ENCODE data around the gene TUBA8.
"Not testable (repeated sequence)": the region's sequence is repeated elsewhere in the genome, so short reads cannot be mapped to it uniquely, and the experiment has no call there.

Gene TUBA8

DNA sequence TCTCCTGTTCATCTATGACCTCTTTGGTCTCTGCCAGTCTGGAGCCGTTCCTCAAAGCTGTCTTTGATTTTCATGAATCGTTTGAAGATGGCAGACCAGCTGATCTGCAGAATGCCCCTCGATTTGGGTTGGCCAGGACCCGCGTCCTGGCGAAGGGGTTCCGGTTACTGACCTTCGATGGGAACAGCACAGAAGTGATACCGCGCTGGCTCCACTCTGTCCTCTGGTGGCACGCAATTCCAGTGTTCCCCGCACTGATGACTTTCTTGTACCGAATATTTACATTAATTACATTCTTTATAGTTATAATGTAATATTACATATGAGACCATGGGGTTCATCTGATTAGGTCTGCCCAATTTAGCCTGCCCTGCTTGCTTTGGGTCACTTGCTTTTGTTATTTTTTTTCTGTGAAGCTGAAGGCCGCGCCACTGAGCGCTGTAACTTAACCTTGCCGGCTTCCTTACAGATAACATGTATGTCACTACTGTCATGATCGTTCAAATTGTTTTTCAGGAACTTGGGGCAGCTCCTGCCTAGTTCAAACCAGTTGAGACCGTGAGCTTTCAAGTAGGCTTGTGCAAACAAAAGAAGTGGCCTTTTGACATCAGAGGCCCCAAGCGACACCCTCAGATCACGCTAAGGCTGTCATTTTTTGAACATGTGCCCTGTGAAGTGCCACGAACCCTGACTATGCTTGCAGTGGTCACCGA is 35.2 kb downstream of the TUBA8 start:
- H3K9me3 ChIP-seq (ENCODE audit: insufficient read depth, low read depth, low read length), result no peaks in the 10 kb centered on the region
- no peaks in the 10 kb centered on the region; the same call in 1 of the 2 replicates for H3K4me1 ChIP-seq (ENCODE audit: insufficient read depth, low read length)
- peaks cover 15% of the 10 kb centered on the region; the same call in 1 of the 2 replicates for H3K27me3 ChIP-seq (ENCODE audit: insufficient read depth, low read length)
- no peak overlapping the region for H3K9ac ChIP-seq (ENCODE audit: low read depth, low read length)
- no peaks in the 10 kb centered on the region for H3K36me3 ChIP-seq (ENCODE audit: insufficient read depth, low read depth, low read length)
- no peak overlapping the region for H3K4me3 ChIP-seq (ENCODE audit: low read length)
- H3K27ac ChIP-seq (ENCODE audit: low read length), result no peak overlapping the region

DNA sequence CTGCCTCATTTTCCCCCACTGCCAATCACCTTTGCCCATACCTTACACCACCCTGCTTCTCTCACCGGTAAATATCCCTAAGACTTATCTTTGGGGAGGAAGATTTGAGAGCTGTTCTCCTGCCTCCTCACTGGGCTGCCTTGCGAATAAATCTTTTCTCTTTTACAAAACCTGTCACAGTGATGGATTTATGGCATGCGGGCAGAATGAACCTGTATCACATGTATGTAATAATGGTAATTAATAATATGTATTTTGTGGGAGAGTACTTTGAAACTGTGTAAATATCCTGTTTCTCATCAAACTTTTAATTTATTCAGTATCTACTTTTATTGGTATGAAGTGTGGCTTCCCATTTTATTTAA is 35.8 kb downstream of the TUBA8 start:
- Histone ChIP-seq H3K4me3 (ENCODE audit: low read length) (no peak overlapping the region), H3K27me3 (ENCODE audit: insufficient read depth, low read length) (peaks cover 19% of the 10 kb centered on the region; the same call in 1 of the 2 replicates), H3K9ac (ENCODE audit: low read depth, low read length) (no peak overlapping the region), H3K4me1 (ENCODE audit: insufficient read depth, low read length) (no peaks in the 10 kb centered on the region; the same call in 1 of the 2 replicates), H3K9me3 (ENCODE audit: insufficient read depth, low read depth, low read length) (no peaks in the 10 kb centered on the region), H3K36me3 (ENCODE audit: insufficient read depth, low read depth, low read length) (no peaks in the 10 kb centered on the region), H3K27ac (ENCODE audit: low read length) (no peak overlapping the region)

DNA sequence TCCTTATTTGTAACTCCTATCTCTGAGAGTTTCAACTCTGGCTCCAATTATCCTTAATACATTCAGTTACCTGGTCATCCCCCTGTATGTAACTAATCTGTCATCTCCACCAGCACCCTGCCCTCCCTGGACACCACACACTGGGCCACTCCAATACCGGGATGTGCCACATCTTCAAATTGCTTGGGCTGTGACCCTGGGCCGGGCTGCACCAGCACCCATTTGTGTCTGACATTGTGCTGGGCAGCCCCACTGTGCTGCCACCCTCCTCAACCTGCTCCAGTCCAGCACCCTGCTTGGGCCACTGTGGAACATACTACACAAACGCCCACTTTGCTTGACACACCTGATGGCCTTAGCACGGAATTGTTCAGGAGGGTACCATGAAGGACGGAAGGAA is 37.2 kb downstream of the TUBA8 start:
- Histone ChIP-seq H3K4me3 (ENCODE audit: low read length) (no peak overlapping the region), H3K4me1 (ENCODE audit: insufficient read depth, low read length) (no peaks in the 10 kb centered on the region; the same call in 1 of the 2 replicates), H3K9me3 (ENCODE audit: insufficient read depth, low read depth, low read length) (no peaks in the 10 kb centered on the region), H3K27ac (ENCODE audit: low read length) (no peak overlapping the region), H3K36me3 (ENCODE audit: insufficient read depth, low read depth, low read length) (no peaks in the 10 kb centered on the region), H3K27me3 (ENCODE audit: insufficient read depth, low read length) (peaks cover 19% of the 10 kb centered on the region; the same call in 1 of the 2 replicates), H3K9ac (ENCODE audit: low read depth, low read length) (no peak overlapping the region)

DNA sequence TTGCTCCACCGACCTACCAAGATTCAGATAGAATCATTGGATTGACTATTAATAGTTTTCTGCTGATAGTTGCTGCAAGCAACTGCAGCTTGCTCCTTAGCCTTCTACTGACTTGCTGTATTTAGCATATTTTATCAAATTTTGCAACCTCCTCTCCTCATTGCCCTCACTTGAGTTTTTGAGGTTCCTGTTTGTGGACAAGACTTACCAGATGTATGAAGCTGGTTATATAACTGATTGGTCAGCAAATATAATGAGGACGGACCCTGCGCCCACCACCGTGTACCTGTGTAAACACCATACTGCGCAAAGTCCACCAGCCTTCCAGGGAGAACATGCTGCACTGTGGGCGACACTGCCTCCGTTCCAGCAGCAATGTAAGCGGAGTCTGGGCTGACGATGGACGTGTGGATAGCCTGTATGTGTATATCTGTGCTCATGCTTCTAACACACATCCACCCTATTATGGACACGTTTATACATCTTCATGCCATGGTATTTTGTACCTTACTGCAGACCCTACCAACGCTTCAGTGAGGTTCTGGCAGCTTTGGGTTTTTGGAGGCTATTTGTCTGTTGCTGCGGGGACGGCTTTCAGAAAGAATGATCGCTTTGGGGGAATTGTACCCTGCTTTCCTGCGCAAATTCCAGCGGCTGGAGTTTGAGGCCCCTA is 37.8 kb downstream of the TUBA8 start:
- no peaks in the 10 kb centered on the region for H3K9me3 ChIP-seq (ENCODE audit: insufficient read depth, low read depth, low read length)
- no peak overlapping the region for H3K27ac ChIP-seq (ENCODE audit: low read length)

DNA sequence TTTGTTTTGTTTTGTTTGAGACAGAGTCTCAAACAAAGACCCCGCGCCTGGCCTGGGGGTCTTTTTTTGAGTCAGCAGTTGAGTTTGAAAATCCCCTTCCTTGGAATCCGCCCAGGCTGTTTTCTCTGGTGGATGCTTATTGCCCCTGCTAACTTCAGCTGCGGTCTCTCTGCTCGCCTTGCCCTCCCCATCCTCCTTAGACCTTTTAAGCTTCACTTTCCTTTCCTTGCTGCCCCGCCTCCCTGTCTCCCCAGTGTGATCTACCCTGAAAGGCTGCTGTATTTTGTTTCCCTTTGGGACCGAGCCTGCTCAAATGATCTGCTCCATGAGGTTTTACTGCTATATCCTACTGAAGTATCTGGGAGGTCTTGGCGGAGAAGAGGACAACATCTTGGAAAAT is 41.9 kb downstream of the TUBA8 start:
- no peak overlapping the region for H3K27ac ChIP-seq (ENCODE audit: low read length)
- H3K4me1 ChIP-seq (ENCODE audit: insufficient read depth, low read length), result peaks cover 3% of the 10 kb centered on the region; the same call in 1 of the 2 replicates
- no peak overlapping the region for H3K9ac ChIP-seq (ENCODE audit: low read depth, low read length)
- peaks cover 19% of the 10 kb centered on the region; the same call in 1 of the 2 replicates for H3K27me3 ChIP-seq (ENCODE audit: insufficient read depth, low read length)
- H3K4me3 ChIP-seq (ENCODE audit: low read length), result no peak overlapping the region
- H3K9me3 ChIP-seq (ENCODE audit: insufficient read depth, low read depth, low read length), result no peaks in the 10 kb centered on the region
- no peaks in the 10 kb centered on the region for H3K36me3 ChIP-seq (ENCODE audit: insufficient read depth, low read depth, low read length)

More for the DNA sequence above, 37.8 kb downstream of the TUBA8 start:
- Histone ChIP-seq H3K4me1 (ENCODE audit: insufficient read depth, low read length) (no peaks in the 10 kb centered on the region; the same call in 1 of the 2 replicates), H3K4me3 (ENCODE audit: low read length) (peak overlapping the region; percentile 77; the same call in 1 of the 2 replicates), H3K9ac (ENCODE audit: low read depth, low read length) (no peak overlapping the region), H3K36me3 (ENCODE audit: insufficient read depth, low read depth, low read length) (no peaks in the 10 kb centered on the region), H3K27me3 (ENCODE audit: insufficient read depth, low read length) (peaks cover 19% of the 10 kb centered on the region; the same call in 1 of the 2 replicates)

DNA sequence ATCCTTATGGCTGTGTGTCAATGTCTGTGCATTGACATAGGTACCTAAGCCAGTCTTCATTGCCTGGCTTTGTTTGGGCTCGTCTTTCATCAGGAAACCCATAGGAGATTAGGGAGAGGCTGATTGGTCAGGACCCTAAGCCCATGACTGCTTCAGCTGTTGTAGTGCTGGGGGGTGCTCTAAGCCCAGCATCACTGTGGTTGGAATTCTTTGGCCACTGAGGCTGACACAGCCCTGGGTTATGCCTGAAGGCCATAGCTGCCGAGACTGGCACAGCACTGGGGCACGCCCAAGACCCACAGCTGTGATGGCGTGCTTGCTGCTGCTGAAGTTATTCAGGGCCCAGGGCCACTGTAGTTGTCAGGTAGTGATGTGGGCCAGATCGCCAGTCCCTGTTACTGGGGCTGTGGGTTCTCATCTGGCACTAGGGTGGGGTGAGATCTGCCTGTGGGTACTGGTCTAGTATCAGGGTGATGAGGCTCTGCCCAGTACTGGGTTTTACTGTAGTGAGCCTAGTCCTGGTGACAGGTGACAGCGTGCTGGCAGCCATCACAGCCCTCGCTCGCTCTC is 44.3 kb downstream of the TUBA8 start:
- H3K27me3 ChIP-seq (ENCODE audit: insufficient read depth, low read length), result peaks cover 13% of the 10 kb centered on the region; the same call in 1 of the 2 replicates
- no peaks in the 10 kb centered on the region for H3K9me3 ChIP-seq (ENCODE audit: insufficient read depth, low read depth, low read length)
- H3K4me1 ChIP-seq (ENCODE audit: insufficient read depth, low read length), result peaks cover 7% of the 10 kb centered on the region; the same call in 1 of the 2 replicates
- H3K4me3 ChIP-seq (ENCODE audit: low read length), result no peak overlapping the region
- no peak overlapping the region for H3K27ac ChIP-seq (ENCODE audit: low read length)
- no peaks in the 10 kb centered on the region for H3K36me3 ChIP-seq (ENCODE audit: insufficient read depth, low read depth, low read length)
- no peak overlapping the region for H3K9ac ChIP-seq (ENCODE audit: low read depth, low read length)

DNA sequence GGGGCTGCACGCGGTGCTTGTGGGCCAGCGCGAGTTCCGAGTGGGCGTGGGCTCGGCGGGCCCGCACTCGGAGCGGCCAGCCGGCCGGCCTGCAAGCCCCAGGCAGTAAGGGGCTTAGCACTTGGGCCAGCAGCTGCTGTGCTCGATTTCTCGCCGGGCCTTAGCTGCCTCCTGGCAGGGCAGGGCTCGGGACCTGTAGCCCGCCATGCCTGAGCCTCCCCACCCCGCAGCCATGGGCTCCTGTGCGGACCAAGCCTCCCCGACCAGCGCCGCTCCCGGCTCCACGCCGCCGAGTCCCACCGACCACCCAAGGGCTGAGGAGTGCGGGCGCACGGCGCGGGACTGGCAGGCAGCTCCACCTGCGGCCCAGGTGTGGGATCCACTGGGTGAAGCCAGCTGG is 44.9 kb downstream of the TUBA8 start:
- not testable (repeated sequence) for H3K36me3 ChIP-seq (ENCODE audit: insufficient read depth, low read depth, low read length); H3K9me3 ChIP-seq (ENCODE audit: insufficient read depth, low read depth, low read length); H3K27ac ChIP-seq (ENCODE audit: low read length); H3K4me1 ChIP-seq (ENCODE audit: insufficient read depth, low read length); H3K4me3 ChIP-seq (ENCODE audit: low read length); H3K9ac ChIP-seq (ENCODE audit: low read depth, low read length); H3K27me3 ChIP-seq (ENCODE audit: insufficient read depth, low read length)

DNA sequence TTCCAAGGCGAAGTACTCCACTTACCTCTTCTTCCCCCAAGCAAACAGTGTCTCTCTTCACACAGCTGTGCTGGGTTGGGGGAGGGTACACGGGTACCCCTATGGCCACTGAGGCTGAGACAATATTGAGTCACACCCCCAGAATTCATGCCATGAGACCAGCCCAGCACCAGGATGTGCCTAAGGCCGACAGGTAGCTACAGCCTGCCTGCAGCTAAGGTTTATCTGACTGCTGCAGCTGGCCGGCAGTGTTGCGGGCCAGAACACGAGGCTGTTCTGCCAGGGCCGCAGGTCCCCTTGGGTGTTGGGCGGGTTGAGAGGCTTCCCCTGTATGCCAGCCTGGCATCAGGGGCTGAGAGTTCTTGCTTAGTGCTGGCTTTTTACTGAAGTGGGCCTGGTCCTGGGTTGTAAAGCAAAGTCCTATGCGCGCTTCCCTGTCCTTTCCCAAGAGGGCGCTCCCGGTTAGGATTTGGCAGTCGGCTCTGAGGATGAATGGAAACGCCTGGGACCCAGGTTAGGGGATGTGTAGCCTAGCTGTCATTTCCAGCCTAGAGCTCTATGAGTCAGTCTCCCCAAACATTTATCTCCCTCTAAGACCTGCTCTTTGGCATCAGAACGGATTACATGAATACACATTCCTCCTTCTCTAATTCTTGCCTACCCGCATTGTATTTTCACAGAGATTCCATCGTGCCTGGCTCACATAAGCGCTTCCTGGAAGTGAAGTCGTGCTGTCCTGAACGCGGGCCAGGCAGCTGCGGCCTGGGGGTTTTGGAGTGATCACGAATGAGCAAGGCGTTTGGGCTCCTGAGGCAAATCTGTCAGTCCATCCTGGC is 46.5 kb downstream of the TUBA8 start:
- Histone ChIP-seq H3K9ac (ENCODE audit: low read depth, low read length) (no peak overlapping the region), H3K4me1 (ENCODE audit: insufficient read depth, low read length) (peaks cover 7% of the 10 kb centered on the region; the same call in 1 of the 2 replicates), H3K27me3 (ENCODE audit: insufficient read depth, low read length) (no peaks in the 10 kb centered on the region; the same call in 1 of the 2 replicates), H3K4me3 (ENCODE audit: low read length) (peak overlapping the region; percentile 27; the same call in 1 of the 2 replicates), H3K9me3 (ENCODE audit: insufficient read depth, low read depth, low read length) (no peaks in the 10 kb centered on the region), H3K27ac (ENCODE audit: low read length) (no peak overlapping the region), H3K36me3 (ENCODE audit: insufficient read depth, low read depth, low read length) (no peaks in the 10 kb centered on the region)

DNA sequence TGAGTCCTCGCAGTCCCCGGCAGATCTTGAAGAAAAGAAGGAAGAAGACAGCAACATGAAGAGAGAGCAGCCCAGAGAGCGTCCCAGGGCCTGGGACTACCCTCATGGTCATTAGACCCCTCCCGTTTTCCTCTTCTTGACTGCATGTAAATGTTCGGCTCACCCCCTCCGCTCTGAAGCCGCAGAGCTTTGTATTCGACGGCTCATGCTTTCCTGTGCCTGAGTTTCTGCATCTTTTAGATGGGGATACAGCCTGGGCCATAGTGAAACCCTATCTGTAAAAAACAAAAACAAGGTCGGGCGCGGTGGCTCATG is 47.1 kb downstream of the TUBA8 start:
- H3K27me3 ChIP-seq (ENCODE audit: insufficient read depth, low read length), result no peaks in the 10 kb centered on the region; the same call in 1 of the 2 replicates
- no peak overlapping the region for H3K27ac ChIP-seq (ENCODE audit: low read length)
- H3K4me1 ChIP-seq (ENCODE audit: insufficient read depth, low read length), result peaks cover 7% of the 10 kb centered on the region; the same call in 1 of the 2 replicates
- H3K4me3 ChIP-seq (ENCODE audit: low read length), result peak overlapping the region; percentile 27; the same call in 1 of the 2 replicates
- no peak overlapping the region for H3K9ac ChIP-seq (ENCODE audit: low read depth, low read length)
- H3K36me3 ChIP-seq (ENCODE audit: insufficient read depth, low read depth, low read length), result no peaks in the 10 kb centered on the region
- H3K9me3 ChIP-seq (ENCODE audit: insufficient read depth, low read depth, low read length), result no peaks in the 10 kb centered on the region

DNA sequence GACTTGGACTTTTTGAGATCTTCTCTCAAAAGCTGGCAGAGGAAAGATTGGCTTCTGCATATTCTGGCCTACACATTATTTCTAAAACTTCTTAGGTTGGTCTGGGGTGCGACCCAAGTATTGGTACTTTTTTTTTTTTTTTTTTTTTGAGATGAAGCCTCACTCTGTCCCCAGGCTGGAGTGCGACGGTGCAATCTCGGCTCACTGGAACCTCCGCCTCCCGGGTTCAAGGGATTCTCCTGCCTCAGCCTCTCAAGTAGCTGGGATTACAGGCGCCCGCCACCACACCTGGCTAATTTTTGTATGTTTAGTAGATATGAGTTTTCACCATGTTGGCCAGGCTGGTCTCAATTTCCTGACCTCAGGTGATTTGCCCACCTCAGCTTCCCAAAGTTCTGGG is 50.0 kb downstream of the TUBA8 start:
- H3K4me1 ChIP-seq (ENCODE audit: insufficient read depth, low read length), result peaks cover 10% of the 10 kb centered on the region; the same call in 1 of the 2 replicates
- not testable (repeated sequence) for H3K27me3 ChIP-seq (ENCODE audit: insufficient read depth, low read length); H3K27ac ChIP-seq (ENCODE audit: low read length); H3K9me3 ChIP-seq (ENCODE audit: insufficient read depth, low read depth, low read length); H3K4me3 ChIP-seq (ENCODE audit: low read length); H3K36me3 ChIP-seq (ENCODE audit: insufficient read depth, low read depth, low read length); H3K9ac ChIP-seq (ENCODE audit: low read depth, low read length)

DNA sequence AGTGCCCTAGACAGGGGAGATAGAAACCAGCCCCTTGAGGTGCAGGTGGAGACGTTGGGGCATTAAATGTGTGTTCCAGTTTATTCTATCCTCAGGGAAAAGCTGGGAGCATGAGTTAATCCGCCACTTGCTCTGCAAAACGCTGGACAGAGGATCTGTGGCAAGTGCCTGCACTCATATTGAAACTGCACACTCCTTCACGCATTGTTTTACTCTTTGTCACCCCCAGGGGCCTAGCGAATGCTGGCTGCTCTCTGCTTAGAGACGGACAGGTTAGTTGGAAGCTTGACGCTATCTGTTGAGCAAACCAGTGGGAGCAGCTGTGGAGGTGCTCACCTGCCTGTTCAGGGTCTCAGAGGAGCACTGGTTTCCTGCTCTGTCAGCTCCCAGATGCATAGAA is 53.2 kb downstream of the TUBA8 start:
- not testable (repeated sequence) for H3K4me1 ChIP-seq (ENCODE audit: insufficient read depth, low read length); H3K4me3 ChIP-seq (ENCODE audit: low read length); H3K9me3 ChIP-seq (ENCODE audit: insufficient read depth, low read depth, low read length); H3K27me3 ChIP-seq (ENCODE audit: insufficient read depth, low read length); H3K9ac ChIP-seq (ENCODE audit: low read depth, low read length); H3K27ac ChIP-seq (ENCODE audit: low read length); H3K36me3 ChIP-seq (ENCODE audit: insufficient read depth, low read depth, low read length)

Measured in iPS-20b (cell line).